Osteocyte (in vitro differentiated cells): ENCODE measurements around the gene DYDC1. TPM values are rescaled to one million over a fixed set of nuclear protein-coding genes. Genes with fewer than 3 reads are reported as not detected.

ENCODE experiments used
- DNase-seq: peaks from one replicate; pipeline ENCODE4 v3.0.0; 2021; ENCODE audit warnings: mixed read lengths; ENCODE audit not compliant: unreplicated experiment; ENCODE audit errors: extremely low spot score
- H3K27ac Mint-ChIP-seq: one replicate; pipeline ENCODE4 v1.8.0; 2021; ENCODE audit warnings: mild to moderate bottlenecking, mixed read lengths; ENCODE audit not compliant: unreplicated experiment
- H3K27me3 Mint-ChIP-seq: one replicate; pipeline ENCODE4 v1.8.0; 2021; ENCODE audit warnings: mixed read lengths; ENCODE audit not compliant: unreplicated experiment
- H3K36me3 Mint-ChIP-seq: one replicate; pipeline ENCODE4 v1.8.0; 2021; ENCODE audit warnings: mixed read lengths; ENCODE audit not compliant: unreplicated experiment
- H3K4me1 Mint-ChIP-seq: one replicate; pipeline ENCODE4 v1.8.0; 2021; ENCODE audit warnings: mixed read lengths; ENCODE audit not compliant: unreplicated experiment
- H3K4me3 Mint-ChIP-seq: one replicate; pipeline ENCODE4 v1.8.0; 2021; ENCODE audit warnings: mild to moderate bottlenecking, moderate library complexity, mixed read lengths; ENCODE audit not compliant: unreplicated experiment
- H3K9me3 Mint-ChIP-seq: one replicate; pipeline ENCODE4 v1.8.0; 2021; ENCODE audit warnings: mixed read lengths; ENCODE audit not compliant: unreplicated experiment
- CTCF ChIP-seq: fragments of 200-600 bp; sonication (generic); IDR thresholded peaks from 2 replicates; pipeline ENCODE4 v1.5.0; 2021; ENCODE audit warnings: antibody characterized with exemption, mild to moderate bottlenecking, moderate library complexity
- total RNA-seq: library from RNA; stranded (reverse); gene quantifications from 2 replicates; pipeline ENCODE4 v1.2.1, GENCODE V29; 2021

The DYDC1 gene
- total RNA-seq, 1 donor from 2014 or later: not detected

GRCh38 chr10:80380185-80380584 is 23.6 kb upstream of the DYDC1 start:
- Mint-ChIP-seq H3K36me3 (no peaks in the 10 kb centered on the region), H3K4me3 (no peak overlapping the region), H3K27ac (no peak overlapping the region), H3K27me3 (peaks cover 42% of the 10 kb centered on the region), H3K4me1 (no peaks in the 10 kb centered on the region), H3K9me3 (no peaks in the 10 kb centered on the region)
- TF ChIP-seq CTCF: no peak
- no peak for DNase-seq

GRCh38 chr10:80379701-80380100 is 23.1 kb upstream of the DYDC1 start:
- no peaks in the 10 kb centered on the region for H3K4me1 Mint-ChIP-seq
- DNase-seq: no peak
- H3K27ac Mint-ChIP-seq: no peak overlapping the region
- no peaks in the 10 kb centered on the region for H3K9me3 Mint-ChIP-seq
- H3K27me3 Mint-ChIP-seq: peaks cover 42% of the 10 kb centered on the region
- TF ChIP-seq CTCF: no peak
- no peaks in the 10 kb centered on the region for H3K36me3 Mint-ChIP-seq
- no peak overlapping the region for H3K4me3 Mint-ChIP-seq

- Mint-ChIP-seq H3K9me3 (peaks cover 5% of the 10 kb centered on the region), H3K27me3 (peaks cover 37% of the 10 kb centered on the region), H3K36me3 (no peaks in the 10 kb centered on the region), H3K4me3 (no peak overlapping the region), H3K4me1 (no peaks in the 10 kb centered on the region), H3K27ac (no peak overlapping the region)
- no peak for DNase-seq
- no peak for TF ChIP-seq CTCF
These were observed 16.9 kb upstream of the DYDC1 start for GRCh38 chr10:80373502-80373901.

- TF ChIP-seq CTCF: no peak
- Mint-ChIP-seq H3K4me3 (no peak overlapping the region), H3K4me1 (no peaks in the 10 kb centered on the region), H3K36me3 (no peaks in the 10 kb centered on the region), H3K27ac (no peak overlapping the region), H3K27me3 (peaks cover 34% of the 10 kb centered on the region), H3K9me3 (peaks cover 12% of the 10 kb centered on the region)
- DNase-seq: no peak
These were observed 16.1 kb upstream of the DYDC1 start for GRCh38 chr10:80372675-80373074.

GRCh38 chr10:80371467-80371866 is 14.9 kb upstream of the DYDC1 start:
- Mint-ChIP-seq H3K4me1 (no peaks in the 10 kb centered on the region), H3K27ac (no peak overlapping the region), H3K9me3 (peaks cover 21% of the 10 kb centered on the region), H3K27me3 (peaks cover 23% of the 10 kb centered on the region), H3K4me3 (no peak overlapping the region), H3K36me3 (no peaks in the 10 kb centered on the region)
- no peak for DNase-seq
- TF ChIP-seq CTCF: no peak
